Fibroblast of peridontal ligament (primary cell): ENCODE measurements around the gene ITPR2.
A peak's percentile ranks its signal among the peaks of the same experiment; 100 is the strongest.

Source experiments
- DNase-seq: peaks from one replicate; pipeline ENCODE4 v3.0.0-alpha.2; 2010; ENCODE audit errors: extremely low read depth

Gene ITPR2

GRCh38 chr12:26298785-26299621 is 534.0 kb downstream of the ITPR2 start:
- DNase-seq = peak; percentile 75

GRCh38 chr12:26297396-26298070 is 535.5 kb downstream of the ITPR2 start:
- DNase-seq = no peak

GRCh38 chr12:26295001-26295400 is 538.0 kb downstream of the ITPR2 start:
- no peak for DNase-seq

GRCh38 chr12:26293612-26294011 is 539.4 kb downstream of the ITPR2 start:
- no peak for DNase-seq

- no peak for DNase-seq
Measured at GRCh38 chr12:26292596-26292995, 540.4 kb downstream of the ITPR2 start.

GRCh38 chr12:26290565-26290964 is 542.4 kb downstream of the ITPR2 start:
- no peak for DNase-seq

- DNase-seq = peak; percentile 55
Measured at GRCh38 chr12:26287671-26288381, 545.2 kb downstream of the ITPR2 start.
